HG02981 (cell line): ENCODE results near the gene FAM20A.
"Not testable (repeated sequence)": the region's sequence is repeated elsewhere in the genome, so short reads cannot be mapped to it uniquely, and the experiment has no call there.

Source experiments
- ATAC-seq: cut with Tn5 transposase; IDR thresholded peaks from one replicate; pipeline ENCODE4 v1.9.1; 2021; ENCODE audit warnings: mild to moderate bottlenecking, moderate library complexity; ENCODE audit not compliant: unreplicated experiment

FAM20A gene

DNA sequence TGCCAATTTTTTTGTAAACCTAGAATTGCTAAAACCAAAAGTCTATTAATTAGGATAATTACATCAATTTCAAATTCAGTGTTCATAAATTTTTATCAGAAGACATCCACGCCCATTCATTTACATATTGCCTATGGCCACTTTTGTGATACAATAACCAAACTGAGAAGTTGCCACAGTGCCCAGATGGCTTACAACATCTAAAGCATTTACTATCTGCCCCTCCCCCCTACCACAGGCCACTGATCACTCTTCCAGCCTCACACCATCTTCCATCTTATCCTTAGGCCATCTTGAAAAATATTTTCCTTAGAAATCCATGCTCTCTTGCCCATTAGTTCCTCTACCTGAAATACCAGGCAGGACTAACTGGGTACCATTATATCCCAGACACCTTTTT lies 95.2 kb downstream of the FAM20A start:
- ATAC-seq, result no peak

DNA sequence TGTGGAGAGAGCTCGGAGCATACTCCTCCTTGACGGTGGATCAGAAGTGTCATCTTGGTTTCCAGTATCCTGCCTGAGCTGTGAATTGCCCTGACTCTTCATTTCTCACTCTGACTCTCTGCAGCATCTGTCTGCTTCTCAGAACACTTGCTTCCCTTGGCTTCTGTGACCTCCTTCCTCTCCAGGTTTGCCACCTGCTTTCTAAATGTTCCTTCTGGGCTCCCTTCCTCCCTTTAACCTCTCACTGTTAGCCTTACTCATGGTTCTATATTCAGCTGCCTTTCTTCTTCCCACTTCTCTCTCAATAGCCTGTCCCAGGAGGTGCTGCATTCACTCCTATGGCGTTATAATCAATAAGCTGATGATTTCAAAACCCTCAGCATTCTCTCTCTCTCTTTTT lies 100.1 kb downstream of the FAM20A start:
- no peak for ATAC-seq

DNA sequence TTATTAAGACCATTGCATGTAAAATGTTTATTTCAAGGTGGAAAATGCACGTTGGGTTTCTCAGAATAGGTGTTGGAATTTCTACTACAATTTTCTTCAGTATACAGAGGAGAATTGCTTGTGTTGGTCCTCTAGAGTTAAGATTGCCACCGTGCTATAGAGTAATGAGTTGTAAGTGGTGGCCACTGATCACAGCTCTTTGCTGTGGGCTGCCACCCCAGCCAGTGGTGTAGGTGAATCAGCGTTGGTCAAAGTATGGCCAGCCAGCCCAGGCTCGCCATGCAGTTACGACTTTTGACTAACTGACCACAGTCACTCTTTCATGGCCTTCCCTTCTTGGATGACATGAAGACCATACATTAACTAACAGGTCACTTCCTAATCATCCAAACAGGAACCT lies 101.6 kb downstream of the FAM20A start:
- no peak for ATAC-seq

DNA sequence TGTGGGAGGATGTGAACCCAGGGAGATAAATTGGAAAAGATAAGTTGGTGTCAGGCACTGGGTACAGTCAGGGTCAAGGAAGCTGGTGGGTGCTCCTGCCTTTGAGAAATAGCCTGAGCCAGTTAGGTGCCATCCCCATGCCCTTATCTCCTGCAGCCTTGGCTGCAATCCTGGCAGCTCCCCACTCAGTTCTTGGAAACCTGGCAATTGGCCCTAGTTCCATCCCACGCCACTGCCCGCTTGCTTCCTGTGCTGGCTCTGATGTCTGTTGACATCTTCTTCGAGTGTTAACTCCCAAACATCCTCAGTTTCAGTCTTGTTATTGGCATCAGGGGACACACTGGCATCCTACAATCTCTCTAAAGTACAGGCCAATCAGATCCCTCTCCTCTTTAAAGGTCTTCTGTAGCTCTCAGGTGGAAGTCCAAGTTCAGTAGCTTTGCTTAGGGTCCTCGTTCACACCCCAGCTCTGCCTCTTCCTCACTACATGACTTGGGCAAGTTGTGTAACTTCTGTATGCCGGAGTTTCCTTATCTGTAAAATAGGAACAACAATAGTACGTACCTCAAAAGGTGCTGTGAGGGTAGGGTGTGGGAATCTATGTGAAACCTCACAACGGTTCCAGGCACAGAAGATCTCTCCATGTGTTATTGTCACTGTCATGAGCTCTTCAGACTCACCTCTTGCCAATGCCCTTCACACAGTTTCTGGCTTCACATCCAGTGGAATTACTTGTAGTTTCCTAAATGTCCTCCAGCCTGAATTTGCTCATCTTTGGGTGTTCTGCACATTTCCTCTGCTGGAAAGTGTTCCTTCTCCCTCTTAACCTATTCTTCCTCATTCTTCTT lies 102.5 kb downstream of the FAM20A start:
- ATAC-seq, result peak; percentile 5

DNA sequence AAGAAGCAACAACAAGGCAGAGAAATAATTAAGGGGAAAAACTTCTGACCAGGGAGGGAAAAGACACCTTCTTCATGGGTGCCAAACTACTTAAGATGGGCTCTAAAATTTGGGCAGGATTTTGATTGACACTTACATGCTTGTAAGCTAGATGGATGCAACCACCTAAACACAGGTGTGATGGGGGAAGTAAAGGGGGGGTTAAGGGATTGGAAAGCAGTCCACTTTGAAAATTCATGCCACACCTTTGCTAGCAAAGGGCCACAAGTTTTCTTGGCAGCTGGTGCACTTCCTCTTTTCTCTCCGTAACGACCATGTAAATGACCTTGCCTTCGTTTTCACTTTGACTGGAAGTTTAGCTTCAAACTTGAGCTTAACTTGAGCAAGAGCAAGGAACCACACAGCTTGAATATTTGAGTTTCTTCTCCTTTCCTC lies 103.3 kb downstream of the FAM20A start:
- ATAC-seq, result peak; percentile 95

DNA sequence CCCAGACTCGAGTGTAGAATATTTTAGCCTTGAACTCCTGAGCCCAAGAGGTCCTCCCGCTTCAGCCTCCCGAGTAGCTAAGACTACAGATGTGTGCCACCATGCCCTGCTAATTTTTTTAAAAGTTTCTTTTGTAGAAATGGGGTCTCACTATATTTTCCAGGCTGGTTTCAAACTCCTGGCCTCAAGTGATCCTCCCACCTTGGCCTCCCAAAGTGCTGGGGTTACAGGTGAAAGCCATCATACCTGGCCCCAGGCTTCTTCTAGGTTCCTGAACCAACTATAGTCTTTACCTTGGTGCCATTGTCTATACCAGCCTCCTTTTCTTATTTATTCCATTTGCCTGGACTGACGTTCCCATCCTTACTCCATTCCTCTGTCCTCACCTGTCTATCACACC lies 106.1 kb downstream of the FAM20A start:
- no peak for ATAC-seq

DNA sequence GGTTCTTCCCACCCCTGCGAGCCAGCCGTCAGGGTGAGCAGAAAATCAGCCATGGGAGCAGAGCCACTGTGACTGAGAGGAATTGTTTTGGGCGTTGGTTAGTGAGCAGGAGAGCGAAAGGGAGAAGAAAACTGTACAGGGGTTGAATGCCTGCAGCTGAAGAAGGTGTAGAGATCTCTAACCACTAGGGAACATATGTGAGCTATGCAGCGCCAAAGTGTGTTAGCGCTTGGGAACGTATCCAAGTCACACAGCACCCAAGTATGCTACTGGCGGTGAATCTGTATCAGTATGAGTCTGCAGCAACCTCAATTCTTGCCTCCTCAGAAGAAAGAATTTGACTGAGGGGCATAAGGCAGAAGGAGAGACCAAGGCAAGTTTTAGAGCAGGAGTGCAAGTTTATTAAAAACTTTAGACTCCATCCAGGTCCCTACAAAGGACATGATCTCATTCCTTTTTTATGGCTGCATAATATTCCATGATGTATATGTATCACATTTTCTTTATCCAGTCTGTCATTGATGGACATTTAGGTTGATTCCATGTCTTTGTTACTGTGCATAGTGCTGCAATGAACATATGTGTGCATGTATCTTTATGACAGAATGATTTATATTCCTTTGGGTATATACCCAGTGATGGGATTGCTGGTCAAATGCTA lies 108.6 kb downstream of the FAM20A start:
- not testable (repeated sequence) for ATAC-seq

DNA sequence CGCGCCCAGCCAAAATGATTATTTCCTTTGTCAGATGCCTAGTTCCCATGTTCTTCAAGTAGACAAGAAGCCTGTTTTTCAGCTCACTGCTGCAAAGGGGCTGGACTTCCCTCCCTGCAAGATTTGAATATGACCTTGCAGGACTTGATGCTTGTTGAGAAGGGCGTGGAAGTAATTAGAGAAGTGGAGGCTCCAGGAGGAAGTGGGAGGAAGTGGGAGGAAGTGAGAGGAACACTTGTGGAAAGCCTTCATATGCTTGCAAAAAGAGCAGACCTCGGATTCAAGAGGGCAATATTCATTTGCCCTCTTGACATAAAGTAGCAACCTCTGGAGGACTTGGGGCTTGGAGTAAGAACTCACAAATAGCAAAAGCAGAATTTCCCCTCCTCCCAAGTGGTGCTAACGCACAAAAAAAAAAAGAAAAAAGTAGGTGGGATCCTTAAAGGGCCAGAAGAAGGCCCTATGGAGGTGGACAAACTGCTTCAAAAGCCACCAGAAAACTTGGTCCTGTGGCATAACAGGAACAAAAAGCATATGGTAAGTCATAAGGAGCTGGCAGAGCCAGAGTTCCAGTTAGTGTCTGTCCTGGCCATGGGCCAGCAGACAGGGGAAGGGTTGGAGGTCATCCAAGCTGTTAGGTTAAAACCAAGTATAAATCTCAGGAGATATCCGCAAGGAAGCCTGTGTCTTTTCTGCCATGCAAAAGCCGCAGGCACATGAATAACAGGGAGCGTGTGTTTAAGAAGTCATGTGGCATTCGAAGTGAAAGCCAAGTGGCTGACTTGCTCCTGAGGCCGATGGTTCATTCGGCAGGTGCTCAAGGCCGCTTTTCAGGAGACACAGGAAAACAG lies 109.6 kb downstream of the FAM20A start:
- no peak for ATAC-seq

DNA sequence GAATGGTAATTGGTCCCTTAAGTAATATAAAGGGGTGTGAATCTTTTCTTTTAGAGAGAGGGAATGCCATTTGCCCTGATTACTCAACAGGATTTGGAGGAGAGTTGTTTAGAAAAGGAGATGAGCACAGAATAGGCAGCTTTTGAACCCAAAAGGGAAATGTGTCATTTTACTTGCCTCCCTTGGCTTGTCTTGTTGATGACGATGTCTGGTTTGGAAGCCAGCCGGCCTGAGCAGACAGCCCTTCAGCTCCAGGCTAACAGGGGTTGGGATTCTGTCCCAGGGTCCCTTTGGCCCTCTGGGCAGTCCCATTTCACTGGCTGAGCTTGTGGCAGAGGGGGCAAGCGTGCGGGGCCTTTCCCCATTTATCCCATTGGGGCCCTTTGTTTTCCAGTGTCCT lies 111.2 kb downstream of the FAM20A start:
- no peak for ATAC-seq
